CD1c-positive myeloid dendritic cell (primary cell): ENCODE measurements around the gene ART4.
A peak's percentile ranks its signal among the peaks of the same experiment; 100 is the strongest.

Experiments
- DNase-seq: peaks from one replicate; pipeline ENCODE4 v3.0.0-alpha.2; 2016; ENCODE audit errors: extremely low spot score

ART4 gene

GRCh38 chr12:14850929-14851663 lies 7.8 kb upstream of the ART4 start:
- DNase-seq: no peak

- DNase-seq: no peak
Measured at GRCh38 chr12:14849661-14850060, 6.3 kb upstream of the ART4 start.

GRCh38 chr12:14846876-14847580 lies 3.7 kb upstream of the ART4 start:
- DNase-seq: no peak

GRCh38 chr12:14846042-14846587 lies 2.8 kb upstream of the ART4 start:
- DNase-seq: peak; percentile 22

GRCh38 chr12:14845350-14845750 lies 2.0 kb upstream of the ART4 start:
- DNase-seq: peak; percentile 67

GRCh38 chr12:14844401-14844800 lies 1.1 kb upstream of the ART4 start:
- no peak for DNase-seq

- no peak for DNase-seq
Measured at GRCh38 chr12:14842315-14842714, 1.0 kb downstream of the ART4 start.

- no peak for DNase-seq
Measured at GRCh38 chr12:14841761-14842160, 1.6 kb downstream of the ART4 start.

- DNase-seq: no peak
Measured at GRCh38 chr12:14840616-14841015, 2.7 kb downstream of the ART4 start.

- DNase-seq: no peak
Measured at GRCh38 chr12:14839262-14839661, 4.1 kb downstream of the ART4 start.

- DNase-seq: no peak
Measured at GRCh38 chr12:14836336-14837210, 6.8 kb downstream of the ART4 start.

- DNase-seq: no peak
Measured at GRCh38 chr12:14834509-14834908, 8.8 kb downstream of the ART4 start.

GRCh38 chr12:14833952-14834351 lies 9.4 kb downstream of the ART4 start:
- DNase-seq: no peak

GRCh38 chr12:14833336-14833735 lies 10.0 kb downstream of the ART4 start:
- DNase-seq: no peak

- DNase-seq: peak; percentile 28
Measured at GRCh38 chr12:14828892-14829291, 14.4 kb downstream of the ART4 start.

- DNase-seq: no peak
Measured at GRCh38 chr12:14827043-14827442, 16.3 kb downstream of the ART4 start.

GRCh38 chr12:14826491-14826890 lies 16.8 kb downstream of the ART4 start:
- no peak for DNase-seq

GRCh38 chr12:14825256-14825655 lies 18.1 kb downstream of the ART4 start:
- DNase-seq: no peak

GRCh38 chr12:14824012-14824634 lies 19.2 kb downstream of the ART4 start:
- no peak for DNase-seq

- no peak for DNase-seq
Measured at GRCh38 chr12:14814014-14814413, 29.3 kb downstream of the ART4 start, which contains the start of gene SMCO3. Gene SMCO3 (minus strand): TSS chr12:14814182. CDS start chr12:14806680, 7,502 bp downstream.

GRCh38 chr12:14811486-14811885 lies 31.8 kb downstream of the ART4 start:
- no peak for DNase-seq
